ENCODE measurements around the gene GABRB1. TPM values are rescaled to one million over a fixed set of nuclear protein-coding genes. Genes with fewer than 3 reads are reported as not detected.
"Not testable (repeated sequence)": the region's sequence is repeated elsewhere in the genome, so short reads cannot be mapped to it uniquely, and the experiment has no call there.

The GABRB1 gene
- total RNA-seq, 1 experiment from 2014 or later, result not detected

DNA sequence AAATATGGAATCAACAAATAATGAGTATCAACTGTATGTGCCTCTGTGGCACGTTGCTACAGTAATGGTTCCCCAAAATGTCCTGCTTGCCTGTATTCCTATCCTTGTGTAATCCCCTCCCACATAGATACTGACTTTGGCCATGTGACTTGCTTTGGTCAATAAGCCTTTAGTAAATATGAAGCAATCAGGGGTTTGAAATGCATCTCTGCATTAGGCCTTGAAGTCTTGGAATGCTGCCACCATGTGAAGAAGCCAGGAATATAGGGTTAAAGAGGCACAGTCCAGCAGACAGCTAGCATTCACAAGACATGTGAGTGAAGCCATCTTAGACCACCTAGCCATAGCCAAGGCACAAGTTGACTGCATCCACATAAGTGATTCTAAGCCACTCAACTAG, 190.9 kb downstream of the GABRB1 start:
- Histone ChIP-seq H3K36me3 (no peaks in the 10 kb centered on the region), H3K4me3 (no peak overlapping the region), H3K9me3 (replicated peaks) (no peaks in the 10 kb centered on the region), H3K4me1 (no peaks in the 10 kb centered on the region), H3K27me3 (peaks cover 5% of the 10 kb centered on the region; the same call in 1 of the 2 replicates), H3K27ac (no peak overlapping the region)
- DNase-seq, result no peak

DNA sequence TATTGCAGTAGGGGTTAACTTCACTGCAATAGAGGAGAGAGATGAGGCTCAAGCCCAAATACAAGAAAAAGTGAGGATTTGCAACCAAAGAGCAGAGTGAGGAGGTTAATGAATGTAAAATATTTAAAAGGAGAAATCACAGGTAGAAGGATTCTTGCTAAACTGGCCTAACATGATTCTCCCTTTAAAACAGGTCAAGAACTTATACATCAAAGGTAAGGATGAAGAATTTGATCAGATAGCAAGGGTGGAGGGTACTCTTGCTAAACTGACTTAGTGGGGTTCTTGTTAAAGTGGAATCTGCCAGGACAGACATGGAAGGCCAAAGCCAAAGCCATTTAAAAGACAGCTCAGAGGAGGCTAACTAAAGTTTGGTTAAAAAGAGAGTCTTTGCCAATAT, 193.0 kb downstream of the GABRB1 start:
- H3K27me3 ChIP-seq, result peaks cover 5% of the 10 kb centered on the region; the same call in 1 of the 2 replicates
- no peaks in the 10 kb centered on the region for H3K36me3 ChIP-seq
- H3K4me1 ChIP-seq, result no peaks in the 10 kb centered on the region
- no peaks in the 10 kb centered on the region for H3K9me3 ChIP-seq (replicated peaks)
- H3K27ac ChIP-seq, result no peak overlapping the region
- DNase-seq, result no peak
- no peak overlapping the region for H3K4me3 ChIP-seq

DNA sequence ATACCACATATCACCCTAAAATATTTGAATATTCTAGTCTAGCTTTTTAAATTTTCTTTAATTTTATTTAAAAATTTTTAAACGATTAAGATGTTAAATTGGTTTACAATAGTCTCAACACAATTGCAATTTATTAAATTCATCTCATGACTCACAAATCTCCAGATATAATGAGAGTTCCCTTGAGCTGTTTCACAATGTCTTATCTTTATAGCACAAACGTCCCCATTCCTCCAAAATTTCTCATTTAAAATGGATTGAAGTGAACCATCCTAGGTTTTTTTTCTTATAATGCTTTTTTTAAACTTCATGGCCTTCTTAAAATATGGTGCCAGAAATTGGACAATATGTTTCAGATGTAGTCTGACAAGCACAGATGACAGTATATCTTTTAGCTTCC, 204.4 kb downstream of the GABRB1 start:
- H3K27ac ChIP-seq, result no peak overlapping the region
- no peak overlapping the region for H3K4me3 ChIP-seq
- H3K9me3 ChIP-seq (replicated peaks), result no peaks in the 10 kb centered on the region
- no peaks in the 10 kb centered on the region for H3K36me3 ChIP-seq
- no peaks in the 10 kb centered on the region for H3K4me1 ChIP-seq
- H3K27me3 ChIP-seq, result peaks cover 9% of the 10 kb centered on the region; the same call in 1 of the 2 replicates
- DNase-seq, result no peak

DNA sequence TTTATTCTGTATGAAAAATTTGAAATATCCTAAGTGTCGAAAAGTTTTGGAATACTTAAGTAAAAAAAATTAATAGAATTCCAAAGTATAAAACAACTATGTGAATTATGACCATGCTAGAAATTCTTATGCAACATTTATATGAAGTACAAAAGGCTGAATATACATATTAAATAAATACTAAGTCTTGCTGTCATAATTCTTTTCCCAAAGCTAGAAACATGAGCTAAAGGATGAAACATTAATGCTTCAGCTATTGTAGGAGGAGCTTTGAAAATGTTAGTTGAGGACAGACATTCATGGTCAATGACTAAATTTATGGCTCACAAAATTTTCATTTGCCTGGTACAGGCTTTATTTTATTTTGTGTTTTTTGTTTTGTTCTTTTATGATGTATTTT, 207.3 kb downstream of the GABRB1 start:
- Histone ChIP-seq H3K4me1 (no peaks in the 10 kb centered on the region), H3K27ac (no peak overlapping the region)
- no peak for DNase-seq

DNA sequence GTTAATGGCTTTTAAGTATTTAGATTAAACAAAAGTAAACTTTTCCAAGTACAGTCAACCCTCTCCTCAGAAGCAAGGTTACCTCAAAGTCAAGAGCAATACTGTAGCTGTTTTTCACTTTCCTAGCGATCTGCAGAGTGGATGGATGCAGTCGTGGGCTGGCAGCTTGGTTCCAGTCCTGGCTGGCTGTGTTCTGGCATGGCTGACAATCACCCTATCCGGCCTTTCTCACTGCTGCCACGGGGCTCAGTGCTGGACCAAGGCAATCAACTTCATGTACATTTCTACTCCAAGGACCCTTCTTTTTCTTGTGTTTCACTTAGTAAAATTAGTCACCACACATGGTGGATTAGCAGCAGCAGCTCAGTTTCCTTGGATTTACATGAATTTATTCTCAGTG, 208.3 kb downstream of the GABRB1 start:
- H3K36me3 ChIP-seq, result no peaks in the 10 kb centered on the region
- DNase-seq, result no peak
- H3K4me3 ChIP-seq, result no peak overlapping the region
- H3K4me1 ChIP-seq, result no peaks in the 10 kb centered on the region
- no peak overlapping the region for H3K27ac ChIP-seq
- H3K9me3 ChIP-seq (replicated peaks), result no peaks in the 10 kb centered on the region
- H3K27me3 ChIP-seq, result peaks cover 5% of the 10 kb centered on the region; the same call in 1 of the 2 replicates

More for the DNA sequence above, 207.3 kb downstream of the GABRB1 start:
- Histone ChIP-seq H3K4me3 (no peak overlapping the region), H3K36me3 (no peaks in the 10 kb centered on the region), H3K9me3 (replicated peaks) (no peaks in the 10 kb centered on the region), H3K27me3 (peaks cover 5% of the 10 kb centered on the region; the same call in 1 of the 2 replicates)

DNA sequence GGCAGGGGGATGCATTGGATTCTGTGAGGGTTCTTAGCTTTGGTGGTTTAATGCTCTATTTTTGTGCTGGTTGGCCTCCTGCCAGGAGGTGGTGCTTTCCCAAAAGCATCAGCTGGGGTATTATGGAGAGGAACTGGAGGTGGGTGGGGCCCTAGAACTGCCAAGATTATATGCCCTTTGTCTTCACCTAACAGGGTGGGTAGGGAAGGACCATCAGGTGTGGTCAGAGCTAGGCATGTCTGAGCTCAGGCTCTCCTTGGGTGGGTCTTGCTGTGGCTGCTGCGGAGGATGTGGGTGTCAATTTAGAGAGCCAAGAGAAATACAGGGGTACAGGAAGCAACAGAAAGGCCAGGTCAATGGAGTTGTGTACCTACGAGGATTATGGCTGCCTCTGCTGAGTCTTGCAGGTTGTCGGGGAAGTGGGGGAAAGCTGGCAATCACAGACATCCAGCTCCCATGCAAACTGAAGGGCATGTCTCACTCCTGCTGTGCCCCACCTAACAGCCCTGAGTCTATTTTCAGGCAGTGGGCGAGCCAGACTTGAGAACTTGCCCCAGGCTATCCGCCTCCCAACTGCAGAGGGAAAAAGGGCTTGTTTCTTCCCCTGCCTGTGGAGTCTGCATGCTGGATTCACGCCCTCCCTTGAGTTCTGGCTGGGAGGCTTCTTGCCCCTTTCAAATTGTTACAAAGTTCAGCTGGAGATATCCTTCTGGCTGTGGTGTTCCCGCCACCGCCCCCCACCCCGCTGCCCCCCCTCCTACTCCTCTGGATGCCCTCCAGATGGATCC, 220.2 kb downstream of the GABRB1 start:
- H3K9me3 ChIP-seq (replicated peaks), result no peaks in the 10 kb centered on the region
- H3K27ac ChIP-seq, result no peak overlapping the region
- H3K4me1 ChIP-seq, result no peaks in the 10 kb centered on the region
- H3K27me3 ChIP-seq, result no peaks in the 10 kb centered on the region
- no peak for DNase-seq
- H3K36me3 ChIP-seq, result no peaks in the 10 kb centered on the region
- no peak overlapping the region for H3K4me3 ChIP-seq

DNA sequence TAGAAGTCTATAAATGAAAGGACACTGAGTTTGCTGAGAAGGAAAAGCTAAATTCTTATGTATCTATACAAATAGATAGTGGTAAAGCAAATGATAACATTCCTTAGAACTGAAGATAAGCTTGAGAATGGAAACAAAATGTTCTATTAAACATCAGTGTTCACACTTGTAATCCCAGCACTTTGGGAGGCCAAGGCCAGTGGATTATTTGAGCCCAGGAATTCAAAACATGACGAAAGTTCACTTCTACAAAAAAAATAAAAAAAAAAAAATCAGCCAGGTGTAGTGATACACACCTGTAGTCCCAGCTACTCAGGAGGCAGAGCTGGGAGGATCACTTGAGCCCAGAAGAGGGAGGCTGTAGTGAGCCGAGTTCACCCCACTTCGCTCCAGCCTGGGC, 232.4 kb downstream of the GABRB1 start:
- H3K4me3 ChIP-seq, result no peak overlapping the region
- H3K27me3 ChIP-seq, result no peaks in the 10 kb centered on the region
- no peaks in the 10 kb centered on the region for H3K36me3 ChIP-seq
- no peaks in the 10 kb centered on the region for H3K9me3 ChIP-seq (replicated peaks)
- no peak overlapping the region for H3K27ac ChIP-seq
- no peak for DNase-seq
- no peaks in the 10 kb centered on the region for H3K4me1 ChIP-seq

DNA sequence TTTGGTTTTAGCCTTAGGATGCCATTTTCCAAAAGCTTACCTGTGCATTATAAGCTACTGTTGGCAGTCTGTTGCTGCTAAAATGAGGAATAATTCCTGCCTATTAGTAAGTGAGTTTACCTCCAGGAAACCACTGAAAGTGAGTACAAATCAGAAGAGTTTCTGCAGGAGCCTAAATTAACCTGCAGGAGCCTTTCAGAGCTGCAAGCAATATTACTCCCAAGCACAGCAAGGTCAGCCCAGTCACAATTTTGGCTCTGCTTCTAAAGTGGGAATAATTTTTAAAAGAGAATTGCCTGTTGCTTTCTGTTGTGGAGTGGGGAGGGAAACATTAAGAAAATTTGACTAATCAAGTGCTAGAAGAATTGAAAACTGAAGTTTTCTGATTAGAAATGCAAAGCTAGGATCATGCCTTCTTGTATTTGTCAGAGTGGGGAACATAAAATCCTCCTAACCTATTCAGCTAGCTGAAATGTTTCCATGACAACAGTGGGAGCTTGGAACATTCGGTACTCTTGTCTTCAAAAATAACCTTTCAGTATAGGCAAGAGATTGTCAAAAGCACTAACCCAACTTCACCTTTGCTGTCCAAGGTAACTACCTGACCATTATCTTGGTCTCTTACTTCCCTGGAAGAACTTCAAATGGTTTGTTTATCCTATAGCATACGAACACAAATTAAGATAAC, 239.0 kb downstream of the GABRB1 start:
- Histone ChIP-seq H3K27me3 (no peaks in the 10 kb centered on the region), H3K9me3 (replicated peaks) (no peaks in the 10 kb centered on the region), H3K27ac (no peak overlapping the region), H3K4me3 (no peak overlapping the region), H3K4me1 (no peaks in the 10 kb centered on the region), H3K36me3 (no peaks in the 10 kb centered on the region)
- DNase-seq, result no peak

DNA sequence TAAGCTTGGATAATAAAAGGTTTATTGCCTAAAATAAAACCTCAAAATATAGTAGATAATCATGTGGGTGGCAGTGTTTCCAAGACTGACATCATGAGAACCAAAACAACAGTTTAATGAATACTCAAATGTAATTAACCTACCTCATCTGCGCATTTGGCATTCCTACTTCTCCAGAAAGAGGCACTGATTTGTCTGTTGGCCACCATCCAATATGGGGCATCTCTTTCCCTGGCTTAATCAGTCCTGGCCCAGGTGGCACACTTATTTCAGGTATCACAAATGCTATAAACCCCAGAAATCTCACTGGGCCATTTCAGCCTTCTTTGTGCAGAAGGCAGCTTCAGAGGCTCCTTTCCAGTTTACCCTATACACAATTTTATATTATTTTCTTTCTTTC, 239.9 kb downstream of the GABRB1 start:
- DNase-seq, result no peak
- Histone ChIP-seq H3K4me1 (no peaks in the 10 kb centered on the region), H3K4me3 (no peak overlapping the region), H3K9me3 (replicated peaks) (no peaks in the 10 kb centered on the region), H3K27me3 (no peaks in the 10 kb centered on the region), H3K27ac (no peak overlapping the region), H3K36me3 (no peaks in the 10 kb centered on the region)

DNA sequence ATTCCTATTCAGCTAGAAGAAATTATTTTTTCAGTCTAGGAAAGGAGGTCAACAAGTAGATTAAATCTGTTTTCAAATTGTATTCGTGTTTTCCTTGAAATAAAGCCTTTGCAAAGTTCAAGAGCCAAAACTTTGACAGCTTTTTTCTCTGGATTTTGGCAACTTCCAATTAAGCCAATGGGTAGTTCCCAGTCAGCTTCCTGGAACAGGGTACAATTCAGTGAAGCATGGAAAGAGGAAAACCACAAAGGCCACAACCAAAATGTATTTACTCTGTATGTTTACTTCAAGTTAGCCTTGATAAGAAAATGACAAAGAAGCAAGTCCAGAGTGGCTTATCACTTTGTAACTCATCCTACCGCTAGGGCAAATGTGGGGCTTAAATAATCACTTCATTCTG, 243.5 kb downstream of the GABRB1 start:
- Histone ChIP-seq H3K9me3 (replicated peaks) (no peaks in the 10 kb centered on the region), H3K4me3 (no peak overlapping the region), H3K27me3 (no peaks in the 10 kb centered on the region), H3K4me1 (no peaks in the 10 kb centered on the region), H3K36me3 (no peaks in the 10 kb centered on the region), H3K27ac (no peak overlapping the region)
- DNase-seq, result no peak

DNA sequence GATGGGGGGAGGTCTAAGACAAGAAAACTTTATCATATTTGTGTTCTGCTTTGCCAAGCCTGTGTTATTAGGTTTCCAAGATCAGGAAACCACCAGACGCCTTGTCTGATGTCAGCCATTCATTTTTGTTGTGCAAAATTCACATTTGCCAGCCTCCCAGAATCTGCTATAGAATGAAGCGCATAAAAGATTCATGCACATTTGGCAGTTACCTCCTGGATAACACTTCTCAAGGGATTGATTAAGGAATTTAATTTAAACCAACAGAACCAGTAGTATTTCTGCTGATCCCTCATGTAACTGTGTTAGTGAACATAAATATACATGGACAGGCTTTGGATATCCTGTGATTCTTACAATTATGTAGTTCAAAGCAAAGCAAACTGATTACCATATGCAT, 244.2 kb downstream of the GABRB1 start:
- Histone ChIP-seq H3K9me3 (replicated peaks) (no peaks in the 10 kb centered on the region), H3K36me3 (no peaks in the 10 kb centered on the region), H3K27me3 (no peaks in the 10 kb centered on the region), H3K4me3 (no peak overlapping the region), H3K4me1 (no peaks in the 10 kb centered on the region), H3K27ac (no peak overlapping the region)
- no peak for DNase-seq

DNA sequence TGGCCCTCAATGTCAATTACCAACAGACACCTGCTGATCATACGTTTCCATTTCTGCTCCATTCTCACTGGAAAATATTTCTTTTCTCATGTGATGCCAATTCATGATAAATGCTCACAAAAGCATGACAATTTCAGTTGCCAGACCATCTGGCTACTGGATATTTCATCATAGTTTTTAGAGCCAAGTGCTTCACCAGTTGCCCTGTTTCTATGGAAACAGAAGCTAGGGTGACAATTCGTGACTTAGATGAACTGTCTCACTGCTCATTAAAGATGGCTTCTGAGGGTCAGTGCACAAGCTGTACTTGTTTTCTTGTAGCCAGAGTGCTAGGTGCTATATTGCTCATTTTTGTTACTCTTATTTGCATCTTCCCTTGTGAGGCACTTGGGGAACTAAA, 247.3 kb downstream of the GABRB1 start:
- Histone ChIP-seq H3K27me3 (no peaks in the 10 kb centered on the region), H3K4me1 (no peaks in the 10 kb centered on the region), H3K9me3 (replicated peaks) (no peaks in the 10 kb centered on the region), H3K4me3 (no peak overlapping the region), H3K27ac (no peak overlapping the region), H3K36me3 (no peaks in the 10 kb centered on the region)
- DNase-seq, result no peak

DNA sequence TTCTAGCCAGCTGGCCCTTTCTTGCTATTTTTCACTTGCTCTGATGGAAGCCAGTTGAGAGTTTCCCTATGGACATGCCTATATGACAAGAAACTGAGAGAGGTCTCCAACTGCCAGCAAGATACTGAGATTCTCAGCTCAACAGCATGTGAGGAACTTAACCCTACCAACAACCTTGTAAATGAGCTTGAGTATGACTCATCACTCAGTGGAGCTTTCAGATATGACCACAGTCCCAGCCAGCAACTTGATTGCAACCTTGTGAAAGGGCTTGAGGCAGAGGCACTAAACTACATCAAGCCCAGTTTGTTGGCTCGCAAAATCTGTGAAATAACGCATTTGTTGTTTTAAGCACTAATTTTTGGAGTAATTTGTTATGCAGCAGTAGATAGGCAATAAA, 256.4 kb downstream of the GABRB1 start:
- H3K27ac ChIP-seq, result no peak overlapping the region
- H3K36me3 ChIP-seq, result no peaks in the 10 kb centered on the region
- H3K27me3 ChIP-seq, result no peaks in the 10 kb centered on the region
- no peaks in the 10 kb centered on the region for H3K9me3 ChIP-seq (replicated peaks)
- no peaks in the 10 kb centered on the region for H3K4me1 ChIP-seq
- no peak overlapping the region for H3K4me3 ChIP-seq
- DNase-seq, result no peak

DNA sequence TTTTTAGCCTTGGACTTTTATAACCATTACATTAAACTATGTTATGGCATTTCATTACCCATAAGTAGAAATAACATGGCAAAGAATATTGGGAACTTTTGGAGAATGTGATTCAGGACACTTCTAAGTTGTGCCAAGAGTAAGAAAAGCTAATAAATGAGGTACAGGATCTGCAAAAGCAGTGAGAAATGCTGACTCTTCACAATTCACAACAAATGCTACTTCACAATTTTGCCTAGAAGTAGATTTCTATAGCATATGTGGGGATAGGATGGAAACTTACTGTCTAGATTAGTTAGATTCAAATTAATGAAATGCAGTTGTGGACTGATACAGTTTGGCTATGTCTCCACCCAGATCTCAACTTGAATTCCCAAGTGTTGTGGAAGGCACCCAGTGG, 258.4 kb downstream of the GABRB1 start:
- Histone ChIP-seq H3K9me3 (replicated peaks) (no peaks in the 10 kb centered on the region), H3K4me1 (no peaks in the 10 kb centered on the region), H3K36me3 (no peaks in the 10 kb centered on the region), H3K27ac (no peak overlapping the region), H3K4me3 (no peak overlapping the region), H3K27me3 (no peaks in the 10 kb centered on the region)
- DNase-seq, result no peak

DNA sequence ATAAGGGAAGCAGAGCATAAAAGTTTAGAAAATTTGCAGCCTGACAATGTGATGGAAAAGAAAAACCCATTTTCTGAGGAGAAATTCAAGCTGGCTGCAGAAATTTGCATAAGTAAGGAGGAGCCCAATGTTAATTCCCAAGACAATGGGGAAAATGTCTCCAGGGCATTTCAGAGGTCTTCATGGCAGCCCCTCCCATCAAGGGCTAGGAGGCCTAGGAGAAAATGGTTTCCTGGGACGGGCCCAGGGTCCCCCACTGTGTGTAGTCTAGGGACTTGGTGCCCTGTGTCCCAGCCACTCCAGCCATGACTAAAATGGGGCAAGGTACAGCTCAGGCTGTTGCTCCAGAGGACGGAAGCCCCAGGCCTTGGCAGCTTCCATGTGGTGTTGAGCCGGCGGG, 259.5 kb downstream of the GABRB1 start:
- not testable (repeated sequence) for H3K27me3 ChIP-seq; H3K36me3 ChIP-seq; H3K27ac ChIP-seq; H3K4me1 ChIP-seq; DNase-seq; H3K9me3 ChIP-seq (replicated peaks); H3K4me3 ChIP-seq

DNA sequence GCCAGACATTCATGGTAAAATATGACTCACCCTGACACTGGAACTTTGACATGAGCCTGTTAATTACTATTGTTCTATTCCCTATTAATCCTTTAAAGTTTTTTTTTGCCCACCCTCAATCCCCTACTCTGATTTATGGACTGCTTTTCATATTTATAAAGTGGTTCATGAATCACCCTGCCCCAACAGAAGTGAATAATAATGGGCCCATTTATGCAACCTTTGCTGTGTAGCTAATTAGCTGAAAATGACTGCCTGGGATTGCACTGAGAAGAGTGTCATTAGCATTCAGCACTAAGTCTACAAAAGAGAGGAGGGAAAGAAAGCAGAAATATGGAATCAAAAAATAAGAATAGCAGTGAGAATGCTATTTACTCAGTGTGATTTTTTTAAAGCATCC, 277.8 kb downstream of the GABRB1 start:
- Histone ChIP-seq H3K27me3 (no peaks in the 10 kb centered on the region), H3K4me1 (no peaks in the 10 kb centered on the region), H3K36me3 (no peaks in the 10 kb centered on the region), H3K4me3 (no peak overlapping the region), H3K27ac (no peak overlapping the region), H3K9me3 (replicated peaks) (no peaks in the 10 kb centered on the region)
- DNase-seq, result no peak
